NT2/D1 (cell line): ENCODE data around the gene DLG2.

Source experiments
- SUZ12 ChIP-seq: IDR thresholded peaks from 2 replicates; pipeline ENCODE4 v1.6.1; 2011; ENCODE audit not compliant: insufficient read length, insufficient read depth; ENCODE audit errors: extremely low read depth
- YY1 ChIP-seq: IDR thresholded peaks from 2 replicates; pipeline ENCODE4 v1.6.1; 2011; ENCODE audit not compliant: insufficient read length, insufficient read depth
- ZNF274 ChIP-seq: IDR thresholded peaks from 2 replicates; pipeline ENCODE4 v1.6.1; 2011; ENCODE audit warnings: mild to moderate bottlenecking, low read depth, low read length

DNA sequence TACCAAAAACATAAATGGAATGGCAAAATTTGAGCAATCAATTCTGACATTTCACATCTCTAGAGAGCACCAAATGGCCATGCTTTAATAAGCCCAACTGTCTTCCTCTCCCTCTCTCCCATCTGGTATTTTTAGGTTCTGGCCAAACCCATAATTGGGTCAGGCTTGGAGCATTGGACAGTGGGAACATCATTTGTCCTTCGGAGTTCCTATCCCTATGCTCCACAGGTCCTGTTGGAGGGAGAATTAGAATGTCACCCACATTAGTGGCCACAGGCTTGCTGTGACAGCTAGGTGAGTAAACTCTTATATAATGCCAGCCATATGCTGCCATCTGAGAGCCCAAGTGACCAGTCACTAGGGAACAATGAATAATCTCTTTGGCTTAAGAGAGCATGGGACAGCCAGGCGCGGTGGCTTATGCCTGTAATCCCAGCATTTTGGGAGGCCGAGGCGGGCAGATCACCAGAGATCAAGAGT lies 2090.0 kb downstream of the DLG2 start:
- no peak for TF ChIP-seq ZNF274
- TF ChIP-seq YY1 = no peak
- TF ChIP-seq SUZ12 = no peak
